Activated naive CD4-positive, alpha-beta T cell treated with anti-CD3 and anti-CD28 coated beads for 36 hours (primary cell): ENCODE measurements around the gene C22orf23. TPM values are rescaled to one million over a fixed set of nuclear protein-coding genes. Genes with fewer than 3 reads are reported as not detected.
A peak's percentile ranks its signal among the peaks of the same experiment; 100 is the strongest.

Source experiments
- CTCF ChIA-PET: fragments of 350-600 bp; sonication (Branson Sonifier 250); formaldehyde crosslinking; loops from one replicate; lab custom pipeline; 2021; ENCODE audit warnings: antibody characterized with exemption; lab: Charles Lee
- DNase-seq: peaks from one replicate; pipeline ENCODE4 v3.0.0-alpha.2; 2020
- H3K27ac Mint-ChIP-seq: one replicate; pipeline ENCODE4 v1.8.0; 2021; ENCODE audit warnings: mild to moderate bottlenecking, mixed read lengths
- H3K27me3 Mint-ChIP-seq: one replicate; pipeline ENCODE4 v1.8.0; 2021; ENCODE audit warnings: low read depth, mixed read lengths
- H3K36me3 Mint-ChIP-seq: one replicate; pipeline ENCODE4 v1.8.0; 2021; ENCODE audit warnings: low read depth, mixed read lengths
- H3K4me1 Mint-ChIP-seq: one replicate; pipeline ENCODE4 v1.8.0; 2021; ENCODE audit warnings: low read depth, mixed read lengths
- H3K4me3 Mint-ChIP-seq: one replicate; pipeline ENCODE4 v1.8.0; 2021; ENCODE audit warnings: mild to moderate bottlenecking, moderate library complexity, mixed read lengths
- H3K9me3 Mint-ChIP-seq: one replicate; pipeline ENCODE4 v1.8.0; 2021; ENCODE audit warnings: mixed read lengths
- intact Hi-C: fragments of 100-400 bp; cut with micrococcal nuclease; formaldehyde crosslinking; loops from one replicate; pipeline ENCODE4 v1.15.1; 2023
- total RNA-seq, 2 experiments: library from RNA; stranded (reverse); gene quantifications; one replicate each; pipeline ENCODE4 v1.2.3, GENCODE V29; 2021

C22orf23 gene
- total RNA-seq, 2 experiments from 2014 or later: not detected

- intact Hi-C loops: no loop called here
- no peak overlapping the region for H3K27ac Mint-ChIP-seq
- H3K4me1 Mint-ChIP-seq: peaks cover 6% of the 10 kb centered on the region
- peaks cover 5% of the 10 kb centered on the region for H3K36me3 Mint-ChIP-seq
- no peak overlapping the region for H3K4me3 Mint-ChIP-seq
- no peaks in the 10 kb centered on the region for H3K27me3 Mint-ChIP-seq
- DNase-seq: no peak
- CTCF ChIA-PET: interaction anchor here (1.1 to 1.6 kb wide), 2 partner anchors 14 to 16 kb away, joined by 3 to 5 read pairs; no protein-coding TSS in a partner anchor
- no peaks in the 10 kb centered on the region for H3K9me3 Mint-ChIP-seq
Observed at GRCh38 chr22:37917874-37918548, 35.4 kb downstream of the C22orf23 start.

- CTCF ChIA-PET: interaction anchor here (2.4 kb wide), 1 partner anchor 18 kb away, joined by 9 read pairs; no protein-coding TSS in a partner anchor
- Mint-ChIP-seq H3K4me3 (no peak overlapping the region), H3K27ac (no peak overlapping the region), H3K9me3 (no peaks in the 10 kb centered on the region), H3K27me3 (no peaks in the 10 kb centered on the region), H3K4me1 (peaks cover 17% of the 10 kb centered on the region), H3K36me3 (peaks cover 5% of the 10 kb centered on the region)
- intact Hi-C loops: no loop called here
- DNase-seq: no peak
Observed at GRCh38 chr22:37916311-37916710, 37.1 kb downstream of the C22orf23 start.

DNA sequence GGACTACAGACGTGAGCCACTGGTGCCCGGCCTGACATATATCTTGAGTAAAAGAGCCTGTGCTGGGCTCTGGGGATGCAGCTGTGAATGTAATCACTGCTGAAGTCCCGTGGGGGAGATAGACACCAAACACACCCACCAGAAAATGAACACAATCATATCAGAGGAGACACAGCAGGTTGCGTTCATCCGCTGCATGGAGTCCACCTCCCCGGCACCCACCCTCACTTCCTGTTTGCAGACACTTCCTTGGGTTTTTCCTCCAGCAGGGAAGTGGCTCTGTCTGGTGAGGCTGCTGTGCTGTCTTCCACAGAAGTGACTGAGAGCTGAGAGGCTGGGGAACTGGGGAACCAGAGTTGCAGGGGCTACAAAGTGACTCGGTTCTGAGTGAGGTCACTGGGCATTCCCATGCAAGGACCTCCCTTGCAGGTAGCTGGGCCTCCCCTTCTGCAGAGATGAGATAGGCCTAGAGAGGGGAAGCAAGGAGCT, 40.1 kb downstream of the C22orf23 start:
- H3K4me3 Mint-ChIP-seq: no peak overlapping the region

GRCh38 chr22:37912171-37912570, 41.2 kb downstream of the C22orf23 start:
- H3K4me1 Mint-ChIP-seq: peaks cover 31% of the 10 kb centered on the region
- CTCF ChIA-PET: no interaction called here
- no peaks in the 10 kb centered on the region for H3K9me3 Mint-ChIP-seq
- peak overlapping the region; percentile 13 for H3K27ac Mint-ChIP-seq
- intact Hi-C loops: no loop called here
- H3K36me3 Mint-ChIP-seq: peaks cover 2% of the 10 kb centered on the region
- DNase-seq: peak; percentile 71
- H3K27me3 Mint-ChIP-seq: no peaks in the 10 kb centered on the region
- H3K4me3 Mint-ChIP-seq: no peak overlapping the region

More for the DNA sequence above, 40.1 kb downstream of the C22orf23 start:
- peak overlapping the region; percentile 7 for H3K27ac Mint-ChIP-seq
- H3K4me1 Mint-ChIP-seq: peaks cover 23% of the 10 kb centered on the region
- H3K36me3 Mint-ChIP-seq: peaks cover 2% of the 10 kb centered on the region
- DNase-seq: peak; percentile 17
- H3K27me3 Mint-ChIP-seq: no peaks in the 10 kb centered on the region
- H3K9me3 Mint-ChIP-seq: no peaks in the 10 kb centered on the region
- intact Hi-C loops: no loop called here
- CTCF ChIA-PET: no interaction called here

DNA sequence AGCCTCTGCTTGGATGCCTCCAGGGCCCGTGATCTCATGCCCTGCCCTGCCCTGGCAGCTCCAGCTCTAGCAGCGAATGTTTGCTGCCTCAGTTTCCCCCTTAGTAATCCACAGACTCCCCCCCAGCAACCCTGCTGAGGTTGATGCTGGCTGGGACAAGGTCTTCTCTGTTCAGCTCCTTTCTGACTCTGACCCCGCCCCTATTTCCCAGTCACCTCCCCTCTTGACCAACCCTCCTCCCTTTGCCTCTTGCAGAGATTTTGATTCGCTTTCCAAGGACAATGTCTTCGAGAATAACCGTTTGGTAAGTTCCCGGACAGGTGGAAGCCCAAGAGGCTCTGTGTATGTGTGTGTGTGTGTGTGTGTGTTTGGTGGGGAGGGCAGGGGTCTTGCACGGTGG, 41.7 kb downstream of the C22orf23 start:
- H3K9me3 Mint-ChIP-seq: no peaks in the 10 kb centered on the region
- intact Hi-C loops: loop anchor here (1.0 kb wide), 1 partner anchor 14 kb away; no protein-coding TSS in a partner anchor
- H3K27me3 Mint-ChIP-seq: no peaks in the 10 kb centered on the region
- CTCF ChIA-PET: interaction anchor here (1.4 to 1.6 kb wide), 2 partner anchors 21 to 94 kb away, joined by 5 to 6 read pairs; no protein-coding TSS in a partner anchor
- H3K36me3 Mint-ChIP-seq: peaks cover 2% of the 10 kb centered on the region
- peaks cover 36% of the 10 kb centered on the region for H3K4me1 Mint-ChIP-seq
- no peak overlapping the region for H3K4me3 Mint-ChIP-seq
- DNase-seq: no peak
- H3K27ac Mint-ChIP-seq: peak overlapping the region; percentile 37

GRCh38 chr22:37910890-37911672, 42.3 kb downstream of the C22orf23 start:
- CTCF ChIA-PET: interaction anchor here (1.4 to 1.6 kb wide), 2 partner anchors 22 to 94 kb away, joined by 5 to 6 read pairs; no protein-coding TSS in a partner anchor
- no peak for DNase-seq
- intact Hi-C loops: loop anchor here (1.0 kb wide), 1 partner anchor 14 kb away; no protein-coding TSS in a partner anchor
- Mint-ChIP-seq H3K4me3 (no peak overlapping the region), H3K27ac (no peak overlapping the region), H3K36me3 (no peaks in the 10 kb centered on the region), H3K27me3 (no peaks in the 10 kb centered on the region), H3K9me3 (no peaks in the 10 kb centered on the region), H3K4me1 (peaks cover 36% of the 10 kb centered on the region)

GRCh38 chr22:37909766-37910165, 43.6 kb downstream of the C22orf23 start:
- H3K4me3 Mint-ChIP-seq: no peak overlapping the region
- no peaks in the 10 kb centered on the region for H3K36me3 Mint-ChIP-seq
- H3K27me3 Mint-ChIP-seq: no peaks in the 10 kb centered on the region
- intact Hi-C loops: no loop called here
- H3K4me1 Mint-ChIP-seq: peaks cover 44% of the 10 kb centered on the region
- H3K27ac Mint-ChIP-seq: no peak overlapping the region
- no peaks in the 10 kb centered on the region for H3K9me3 Mint-ChIP-seq
- CTCF ChIA-PET: no interaction called here
- no peak for DNase-seq

DNA sequence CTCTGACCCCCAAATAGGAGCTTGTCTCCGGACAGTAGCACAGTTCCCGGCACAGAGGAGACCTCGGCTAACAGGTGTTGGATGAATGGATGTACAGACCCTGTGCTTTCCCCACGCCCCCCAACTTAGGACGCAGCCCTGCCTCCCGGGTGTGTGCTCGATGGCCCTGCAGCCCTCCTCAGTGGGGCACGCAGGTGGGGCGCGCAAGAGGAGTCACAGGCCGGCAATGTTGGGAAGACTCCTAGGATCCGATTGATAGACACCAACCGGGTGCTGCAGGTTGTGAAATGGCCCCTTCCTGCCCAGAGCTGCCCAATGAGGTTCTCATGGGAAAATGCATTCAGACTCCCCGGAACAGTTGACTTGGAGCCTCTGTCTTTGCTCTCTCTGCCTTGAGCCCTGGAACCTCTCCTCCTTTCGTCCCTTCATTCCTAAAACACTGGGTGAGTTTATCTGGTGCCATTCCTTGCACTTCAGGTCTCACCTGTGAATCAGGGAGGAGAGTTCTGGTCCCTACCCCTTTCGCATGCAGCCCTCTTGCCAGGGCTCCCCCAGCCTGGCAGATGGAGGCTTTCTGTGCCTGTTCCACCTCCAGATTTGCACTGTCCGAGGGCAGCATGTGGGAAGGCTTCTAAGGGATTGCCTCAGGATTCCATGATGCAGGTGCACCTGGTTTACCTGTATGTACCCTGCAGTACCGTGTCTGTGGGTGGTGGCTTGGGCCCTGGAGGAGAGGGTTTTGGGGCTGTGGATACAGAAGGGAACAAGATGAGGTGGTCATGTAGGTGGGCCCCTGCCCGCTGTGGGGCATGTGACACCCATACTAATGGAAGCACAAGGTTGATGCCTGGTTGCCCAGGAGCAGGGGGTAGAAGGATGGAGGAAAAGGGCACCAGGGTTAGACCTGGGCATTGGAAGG, 46.1 kb downstream of the C22orf23 start:
- DNase-seq: no peak
- intact Hi-C loops: loop anchor here (2.0 kb wide), 1 partner anchor 14 kb away; no protein-coding TSS in a partner anchor
- Mint-ChIP-seq H3K36me3 (no peaks in the 10 kb centered on the region), H3K27me3 (no peaks in the 10 kb centered on the region), H3K9me3 (no peaks in the 10 kb centered on the region), H3K4me3 (peak overlapping the region; percentile 73), H3K27ac (peak overlapping the region; percentile 1), H3K4me1 (peaks cover 41% of the 10 kb centered on the region)
- CTCF ChIA-PET: no interaction called here

GRCh38 chr22:37906364-37907008, 46.9 kb downstream of the C22orf23 start:
- CTCF ChIA-PET: interaction anchor here (0.9 to 1.9 kb wide), 9 partner anchors 10 to 584 kb away, joined by 3 to 10 read pairs (median 4); no protein-coding TSS in a partner anchor
- Mint-ChIP-seq H3K27ac (no peak overlapping the region), H3K36me3 (no peaks in the 10 kb centered on the region), H3K4me1 (peaks cover 33% of the 10 kb centered on the region), H3K27me3 (no peaks in the 10 kb centered on the region), H3K9me3 (no peaks in the 10 kb centered on the region), H3K4me3 (peak overlapping the region; percentile 73)
- DNase-seq: peak; percentile 42
- intact Hi-C loops: loop anchor here (1.0 to 2.0 kb wide), 2 partner anchors 14 to 28 kb away; no protein-coding TSS in a partner anchor

GRCh38 chr22:37905534-37906363, 47.7 kb downstream of the C22orf23 start, which contains the start of gene MICALL1:
Gene MICALL1 (plus strand): TSS chr22:37906297. CDS start chr22:37906423, 126 bp downstream.
- H3K36me3 Mint-ChIP-seq: no peaks in the 10 kb centered on the region
- peaks cover 29% of the 10 kb centered on the region for H3K4me1 Mint-ChIP-seq
- DNase-seq: peak; percentile 71
- CTCF ChIA-PET: interaction anchor here (0.5 to 1.9 kb wide), 12 partner anchors 9 to 585 kb away, joined by 3 to 10 read pairs (median 4); no protein-coding TSS in a partner anchor
- intact Hi-C loops: loop anchor here (1.0 to 2.0 kb wide), 3 partner anchors 9 to 29 kb away; no protein-coding TSS in a partner anchor
- no peaks in the 10 kb centered on the region for H3K27me3 Mint-ChIP-seq
- H3K9me3 Mint-ChIP-seq: no peaks in the 10 kb centered on the region
- H3K27ac Mint-ChIP-seq: peak within 1 kb of the TSS; percentile 70
- H3K4me3 Mint-ChIP-seq: peak within 1 kb of the TSS; percentile 73
